Measurements from ENCODE around the gene CSNK1G1. TPM values are rescaled to one million over a fixed set of nuclear protein-coding genes. Genes with fewer than 3 reads are reported as not detected.
"Not testable (repeated sequence)": the region's sequence is repeated elsewhere in the genome, so short reads cannot be mapped to it uniquely, and the experiment has no call there.

The CSNK1G1 gene
- polyA plus RNA-seq, 1 of the 3 experiments (the other 2 are of a cell fraction) = 10.2 TPM

DNA sequence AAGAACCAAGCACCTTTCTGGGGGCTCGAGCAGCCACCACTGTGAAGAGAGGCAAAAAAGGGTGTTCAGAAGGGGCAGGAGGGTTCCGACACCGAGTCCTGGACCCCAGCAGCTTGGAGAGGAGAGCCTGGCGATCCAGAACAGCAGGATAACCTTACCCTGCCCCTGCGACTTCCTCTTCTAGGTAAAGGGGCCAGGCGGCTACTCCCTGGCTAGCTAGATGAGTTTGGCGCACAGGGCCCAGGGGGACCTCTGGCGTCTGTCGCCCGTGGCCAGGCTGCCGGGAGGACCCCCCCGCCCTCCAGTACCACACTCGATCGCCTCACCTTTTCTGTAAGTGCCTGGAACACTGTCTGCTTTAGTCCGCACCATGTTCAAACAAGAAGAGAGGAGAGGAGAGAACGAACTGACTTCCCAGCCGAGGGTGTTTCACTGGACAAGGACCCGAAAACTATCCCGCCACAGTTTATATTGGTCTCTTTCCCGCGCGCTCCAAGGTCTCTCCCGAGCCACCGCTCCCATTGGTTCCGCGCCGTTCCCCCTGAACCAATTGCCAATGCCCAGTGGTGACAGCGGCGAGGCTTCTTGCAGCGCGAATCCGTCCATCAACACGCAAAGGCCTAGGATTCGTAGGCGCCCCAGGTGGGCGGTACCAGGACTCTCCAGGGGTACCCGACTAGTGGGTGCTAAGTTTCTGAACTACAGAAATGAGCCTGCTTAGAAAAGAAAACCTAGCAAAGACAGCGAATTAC is 25.2 kb upstream of the CSNK1G1 start, which contains the start of gene PCLAF (continued):
- TF ChIP-seq, protein P1, sequence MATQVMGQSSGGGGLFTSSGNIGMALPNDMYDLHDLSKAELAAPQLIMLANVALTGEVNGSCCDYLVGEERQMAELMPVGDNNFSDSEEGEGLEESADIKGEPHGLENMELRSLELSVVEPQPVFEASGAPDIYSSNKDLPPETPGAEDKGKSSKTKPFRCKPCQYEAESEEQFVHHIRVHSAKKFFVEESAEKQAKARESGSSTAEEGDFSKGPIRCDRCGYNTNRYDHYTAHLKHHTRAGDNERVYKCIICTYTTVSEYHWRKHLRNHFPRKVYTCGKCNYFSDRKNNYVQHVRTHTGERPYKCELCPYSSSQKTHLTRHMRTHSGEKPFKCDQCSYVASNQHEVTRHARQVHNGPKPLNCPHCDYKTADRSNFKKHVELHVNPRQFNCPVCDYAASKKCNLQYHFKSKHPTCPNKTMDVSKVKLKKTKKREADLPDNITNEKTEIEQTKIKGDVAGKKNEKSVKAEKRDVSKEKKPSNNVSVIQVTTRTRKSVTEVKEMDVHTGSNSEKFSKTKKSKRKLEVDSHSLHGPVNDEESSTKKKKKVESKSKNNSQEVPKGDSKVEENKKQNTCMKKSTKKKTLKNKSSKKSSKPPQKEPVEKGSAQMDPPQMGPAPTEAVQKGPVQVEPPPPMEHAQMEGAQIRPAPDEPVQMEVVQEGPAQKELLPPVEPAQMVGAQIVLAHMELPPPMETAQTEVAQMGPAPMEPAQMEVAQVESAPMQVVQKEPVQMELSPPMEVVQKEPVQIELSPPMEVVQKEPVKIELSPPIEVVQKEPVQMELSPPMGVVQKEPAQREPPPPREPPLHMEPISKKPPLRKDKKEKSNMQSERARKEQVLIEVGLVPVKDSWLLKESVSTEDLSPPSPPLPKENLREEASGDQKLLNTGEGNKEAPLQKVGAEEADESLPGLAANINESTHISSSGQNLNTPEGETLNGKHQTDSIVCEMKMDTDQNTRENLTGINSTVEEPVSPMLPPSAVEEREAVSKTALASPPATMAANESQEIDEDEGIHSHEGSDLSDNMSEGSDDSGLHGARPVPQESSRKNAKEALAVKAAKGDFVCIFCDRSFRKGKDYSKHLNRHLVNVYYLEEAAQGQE (IDR thresholded peaks at IDR 0.05; ENCODE audit: low read depth, low read length) = no peak
- TF ChIP-seq CHD2 (IDR thresholded peaks at IDR 0.05; ENCODE audit: low read length, partially characterized antibody) = peak; percentile 92
- TF ChIP-seq MXI1 (IDR thresholded peaks at IDR 0.05; ENCODE audit: low read depth, low read length) = peak; percentile 79
- TF ChIP-seq ELF1 (IDR thresholded peaks at IDR 0.05) = no peak

DNA sequence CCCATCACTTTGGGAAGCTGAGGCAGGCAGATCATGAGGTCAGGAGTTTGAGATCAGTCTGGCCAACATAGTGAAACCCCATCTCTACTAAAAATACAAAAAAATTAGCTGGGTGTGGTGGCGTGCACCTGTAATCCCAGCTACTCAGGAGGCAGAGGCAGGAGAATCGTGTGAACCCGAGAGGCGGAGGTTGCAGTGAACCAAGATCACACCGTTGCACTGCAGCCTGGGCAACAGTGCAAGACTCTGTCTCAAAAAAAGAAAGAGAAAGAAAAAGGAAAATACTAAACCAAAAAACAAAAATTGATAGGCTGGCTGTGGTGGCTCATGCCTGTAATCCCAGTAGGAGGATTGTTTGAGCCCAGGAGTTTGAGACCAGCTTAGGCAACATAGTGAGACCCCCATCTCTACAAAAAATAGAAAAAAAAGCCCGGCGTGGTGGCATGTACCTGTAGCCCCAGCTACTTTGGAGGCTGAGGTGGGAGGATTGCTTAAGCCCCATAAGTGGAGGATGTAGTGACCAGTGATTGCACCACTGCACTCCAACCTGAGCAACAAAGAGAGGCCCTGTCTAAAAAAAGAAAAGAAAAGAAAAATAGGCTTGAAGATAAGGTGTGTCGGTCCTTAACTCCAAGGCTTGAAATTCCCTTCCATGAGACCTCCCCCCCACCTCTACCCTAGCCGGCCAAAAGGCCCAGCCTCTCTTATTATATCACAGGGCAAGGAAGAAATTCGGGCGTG is 24.3 kb upstream of the CSNK1G1 start:
- 68% methylated on average over 11 of the region's 11 CpGs for WGBS (ENCODE audit: low lambda C conversion rate)
- H3K9me3 ChIP-seq; POLR2A ChIA-PET; H3K36me3 ChIP-seq (replicated peaks in 1 of 2; ENCODE audit: control insufficient read depth in 1 of 2, insufficient read depth in 2 of 2, low read length in 1 of 2); H3K9me2 ChIP-seq; H4K20me1 ChIP-seq (ENCODE audit: insufficient read depth); H3K27me3 ChIP-seq (ENCODE audit: insufficient read depth); CTCF ChIA-PET: not testable (repeated sequence)
- peak overlapping the region; percentile 58 to 84 for H3K4me3 ChIP-seq (ENCODE audit: low read depth in 2 of 2, low read length in 1 of 2)
- peaks cover 3 to 12% of the 10 kb centered on the region in 2 experiments; a peak in 2 of 4 replicates for H3K4me1 ChIP-seq (ENCODE audit: control insufficient read depth in 1 of 2, insufficient read depth in 2 of 2, low read depth in 1 of 2, low read length in 1 of 2)
- H3K27ac ChIP-seq (ENCODE audit: low read depth in 2 of 2, low read length in 1 of 2) = peak overlapping the region in 1 of 2 experiments; percentile 89; a peak in 1 of 4 replicates
- DNase-seq = peak; percentile 39
- H3K4me2 ChIP-seq = peak overlapping the region; percentile 96
- peak overlapping the region; percentile 90 for H2AFZ ChIP-seq (ENCODE audit: low read depth)
- peaks cover 19% of the 10 kb centered on the region for H3F3A ChIP-seq (replicated peaks; ENCODE audit: insufficient read depth)
- H3K9ac ChIP-seq = peak overlapping the region; percentile 80
- H3K79me2 ChIP-seq (ENCODE audit: insufficient read depth) = peaks cover 34% of the 10 kb centered on the region

DNA sequence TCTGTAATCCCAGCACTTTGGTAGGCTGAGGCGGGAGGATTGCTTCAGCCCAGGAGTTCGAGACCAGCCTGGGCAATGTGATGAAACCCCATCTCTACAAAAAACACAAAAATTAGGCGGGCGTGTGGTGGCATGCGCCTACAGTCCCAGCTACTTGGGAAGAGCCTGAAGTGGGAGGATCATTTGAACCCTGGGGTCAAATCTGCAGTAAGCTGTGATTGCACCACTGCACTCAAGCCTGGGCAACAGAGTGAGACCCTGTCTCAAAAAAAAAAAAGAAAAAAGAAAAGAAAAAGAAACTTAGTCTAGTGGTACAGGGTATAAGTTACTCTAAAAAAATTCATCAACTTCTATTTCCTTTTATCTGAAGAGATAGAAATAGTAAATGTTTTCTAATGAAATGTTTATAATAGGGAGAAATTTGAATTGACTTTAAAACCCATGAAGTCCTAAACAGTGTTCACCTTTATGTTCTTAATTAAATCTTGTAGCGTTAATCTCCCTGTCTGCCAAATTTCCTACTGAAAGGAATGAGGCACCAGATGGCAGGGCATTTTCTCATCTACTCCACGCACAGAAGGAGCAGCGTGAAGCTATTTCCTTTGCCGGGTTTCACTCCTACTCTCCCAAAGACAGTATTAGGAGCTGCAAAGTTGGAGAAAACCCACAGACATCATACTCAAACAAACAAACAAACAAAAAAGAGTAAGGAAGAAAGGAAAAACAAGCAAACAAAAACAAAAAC is 23.4 kb upstream of the CSNK1G1 start:
- Histone ChIP-seq H3K36me3 (replicated peaks in 1 of 2; ENCODE audit: control insufficient read depth in 1 of 2, insufficient read depth in 2 of 2, low read length in 1 of 2) (peaks cover 0 to 8% of the 10 kb centered on the region in 2 experiments), H3K27ac (ENCODE audit: low read depth in 2 of 2, low read length in 1 of 2) (peak overlapping the region in 1 of 2 experiments; percentile 89; a peak in 2 of 4 replicates), H3K9ac (peak overlapping the region; percentile 17; the same call in 1 of the 2 replicates), H3K79me2 (ENCODE audit: insufficient read depth) (peaks cover 34% of the 10 kb centered on the region), H3F3A (replicated peaks; ENCODE audit: insufficient read depth) (peaks cover 19% of the 10 kb centered on the region), H4K20me1 (ENCODE audit: insufficient read depth) (no peaks in the 10 kb centered on the region), H3K27me3 (ENCODE audit: insufficient read depth) (no peaks in the 10 kb centered on the region), H3K4me1 (ENCODE audit: control insufficient read depth in 1 of 2, insufficient read depth in 2 of 2, low read depth in 1 of 2, low read length in 1 of 2) (peaks cover 3 to 12% of the 10 kb centered on the region in 2 experiments; a peak in 2 of 4 replicates), H3K4me2 (peak overlapping the region; percentile 96), H3K4me3 (ENCODE audit: low read depth in 2 of 2, low read length in 1 of 2) (peak overlapping the region in 1 of 2 experiments; percentile 84; a peak in 2 of 4 replicates), H3K9me3 (no peaks in the 10 kb centered on the region), H3K9me2 (no peaks in the 10 kb centered on the region), H2AFZ (ENCODE audit: low read depth) (peak overlapping the region; percentile 60; the same call in 1 of the 2 replicates)
- no peak for DNase-seq
- ChIA-PET CTCF (no interaction called here), POLR2A (interaction anchor here (1.1 kb wide), 1 partner anchor 8 kb away, joined by 3 read pairs; the partner anchor contains the start of gene TRIP4)
- WGBS (ENCODE audit: low lambda C conversion rate) = 60% methylated on average over 9 of the region's 9 CpGs
- TF ChIP-seq FOSL2 (IDR thresholded peaks at IDR 0.05; ENCODE audit: borderline replicate concordance, low read depth) = no peak
- TF ChIP-seq, protein P2, sequence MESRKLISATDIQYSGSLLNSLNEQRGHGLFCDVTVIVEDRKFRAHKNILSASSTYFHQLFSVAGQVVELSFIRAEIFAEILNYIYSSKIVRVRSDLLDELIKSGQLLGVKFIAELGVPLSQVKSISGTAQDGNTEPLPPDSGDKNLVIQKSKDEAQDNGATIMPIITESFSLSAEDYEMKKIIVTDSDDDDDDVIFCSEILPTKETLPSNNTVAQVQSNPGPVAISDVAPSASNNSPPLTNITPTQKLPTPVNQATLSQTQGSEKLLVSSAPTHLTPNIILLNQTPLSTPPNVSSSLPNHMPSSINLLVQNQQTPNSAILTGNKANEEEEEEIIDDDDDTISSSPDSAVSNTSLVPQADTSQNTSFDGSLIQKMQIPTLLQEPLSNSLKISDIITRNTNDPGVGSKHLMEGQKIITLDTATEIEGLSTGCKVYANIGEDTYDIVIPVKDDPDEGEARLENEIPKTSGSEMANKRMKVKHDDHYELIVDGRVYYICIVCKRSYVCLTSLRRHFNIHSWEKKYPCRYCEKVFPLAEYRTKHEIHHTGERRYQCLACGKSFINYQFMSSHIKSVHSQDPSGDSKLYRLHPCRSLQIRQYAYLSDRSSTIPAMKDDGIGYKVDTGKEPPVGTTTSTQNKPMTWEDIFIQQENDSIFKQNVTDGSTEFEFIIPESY (IDR thresholded peaks at IDR 0.05; ENCODE audit: borderline replicate concordance, low read depth) = no peak
- TF ChIP-seq, protein P3, sequence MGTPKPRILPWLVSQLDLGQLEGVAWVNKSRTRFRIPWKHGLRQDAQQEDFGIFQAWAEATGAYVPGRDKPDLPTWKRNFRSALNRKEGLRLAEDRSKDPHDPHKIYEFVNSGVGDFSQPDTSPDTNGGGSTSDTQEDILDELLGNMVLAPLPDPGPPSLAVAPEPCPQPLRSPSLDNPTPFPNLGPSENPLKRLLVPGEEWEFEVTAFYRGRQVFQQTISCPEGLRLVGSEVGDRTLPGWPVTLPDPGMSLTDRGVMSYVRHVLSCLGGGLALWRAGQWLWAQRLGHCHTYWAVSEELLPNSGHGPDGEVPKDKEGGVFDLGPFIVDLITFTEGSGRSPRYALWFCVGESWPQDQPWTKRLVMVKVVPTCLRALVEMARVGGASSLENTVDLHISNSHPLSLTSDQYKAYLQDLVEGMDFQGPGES (IDR thresholded peaks at IDR 0.05; ENCODE audit: low read depth, low read length) = no peak
- TF ChIP-seq RAD21 (IDR thresholded peaks at IDR 0.05; ENCODE audit: low read length) = no peak
- no peak for TF ChIP-seq GABPA (IDR thresholded peaks at IDR 0.05; ENCODE audit: low read depth)
- no peak for TF ChIP-seq FOXJ3 (CRISPR knock-in tag; IDR thresholded peaks at IDR 0.05)
- TF ChIP-seq TCF12 (IDR thresholded peaks at IDR 0.05) = 0 out of 2 replicates have a peak, but pooled peaks have one; percentile 16

Measured in SK-N-SH (cell line).